GM12864 (cell line): Measurements from ENCODE around the gene CCDC174.

Source experiments
- DNase-seq: peaks from one replicate; pipeline ENCODE4 v3.0.0-alpha.2; 2011; ENCODE audit warnings: low read depth
- H3K4me3 ChIP-seq: 2 replicates; pipeline ENCODE4 v1.5.1; 2011; ENCODE audit warnings: mild to moderate bottlenecking, low read depth, low read length, control low read depth
- CTCF ChIP-seq: IDR thresholded peaks from 2 replicates; pipeline ENCODE4 v1.5.1; 2011; ENCODE audit warnings: low read depth, mild to moderate bottlenecking, moderate library complexity, low read length, control low read depth, inconsistent platforms; ENCODE audit errors: missing control alignments

Gene CCDC174

DNA sequence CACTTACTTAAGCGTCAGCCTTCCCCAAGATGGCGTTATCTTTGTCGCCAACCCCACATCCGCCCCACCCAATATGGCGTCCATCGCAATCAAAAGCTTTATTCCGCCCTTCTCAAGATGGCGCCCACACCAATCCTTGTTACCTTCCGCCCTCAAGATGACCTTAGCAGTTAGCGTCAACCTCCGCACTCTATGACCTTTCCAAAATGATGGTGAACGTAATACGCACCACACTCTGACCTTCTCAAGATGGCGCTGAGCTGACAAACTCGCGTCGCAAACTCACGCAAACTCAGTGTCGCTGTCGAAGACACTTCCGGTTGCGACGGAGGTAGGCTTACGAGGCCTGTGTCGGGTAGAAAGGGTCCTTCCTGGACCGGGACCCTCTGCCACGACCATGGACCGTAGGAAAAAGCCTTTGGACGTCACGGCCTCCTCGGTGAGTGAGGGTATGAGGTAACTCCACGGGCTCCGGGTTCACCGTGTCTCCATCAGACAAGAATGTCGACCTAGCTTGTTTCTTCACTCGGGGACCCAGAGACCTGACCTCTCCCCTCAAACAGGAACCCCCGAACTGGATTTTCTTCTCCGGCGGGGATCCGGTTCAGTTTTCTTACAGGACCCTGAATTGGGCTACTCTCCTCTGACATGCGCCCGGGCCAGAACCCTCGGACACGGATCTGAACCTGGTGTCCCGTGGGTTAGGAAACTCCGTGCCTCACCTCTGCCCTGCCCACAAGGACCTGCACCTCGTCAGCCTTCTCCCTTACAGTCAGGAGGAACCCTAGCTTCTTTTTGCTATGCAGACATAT, at the start of gene CCDC174:
Gene CCDC174 (plus strand): TSS at position 323 of the 812 bp plus-strand sequence. CDS start 75 bp downstream, at position 398.
- DNase-seq = peak; percentile 100
- H3K4me3 ChIP-seq = peak within 1 kb of the TSS; percentile 78
- no peak for TF ChIP-seq CTCF

GRCh38 chr3:14602006-14602803, 49.4 kb upstream of the CCDC174 start:
- H3K4me3 ChIP-seq = no peak overlapping the region
- TF ChIP-seq CTCF = no peak
- DNase-seq = no peak

DNA sequence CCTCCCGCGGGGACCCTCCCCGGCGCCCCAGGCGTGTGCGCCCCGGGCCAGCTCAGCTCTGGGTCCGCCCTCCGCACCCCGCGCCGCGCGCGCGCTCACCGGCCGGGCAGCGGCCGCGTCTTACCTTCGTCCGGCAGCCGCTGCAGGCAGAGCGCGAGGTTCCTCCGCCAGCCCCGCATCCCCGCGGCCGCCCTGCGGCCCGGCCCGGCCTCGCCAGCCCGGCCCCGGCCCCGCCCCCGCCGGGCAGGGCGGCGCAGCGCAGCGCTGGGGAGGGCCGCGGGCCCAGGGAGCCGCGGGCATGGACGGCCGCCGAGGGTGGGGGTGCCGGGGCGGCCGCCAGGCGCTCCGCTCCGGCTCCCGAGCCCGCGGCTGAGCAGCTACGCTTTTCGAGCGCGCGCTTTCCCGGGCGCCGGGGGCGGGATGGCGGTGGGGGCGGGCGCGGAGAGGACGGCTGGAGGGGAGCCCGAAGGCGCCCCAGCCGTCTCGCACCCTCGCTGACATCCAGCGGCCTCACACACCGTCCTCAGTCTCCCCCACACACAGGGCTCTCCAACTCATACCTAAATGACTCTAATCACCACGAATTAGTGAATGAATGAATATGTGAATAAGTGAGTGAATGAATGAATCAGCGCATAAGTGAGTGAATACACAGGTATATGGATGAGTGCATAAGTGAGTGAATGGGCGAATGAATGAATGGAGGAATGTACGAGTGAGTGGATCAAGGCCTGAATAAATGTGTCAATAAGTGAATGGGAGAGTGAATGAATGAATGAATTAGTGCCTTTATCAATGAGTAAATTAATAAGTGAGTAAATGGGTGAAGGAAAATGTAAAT, 48.5 kb upstream of the CCDC174 start:
- TF ChIP-seq CTCF = no peak
- DNase-seq = no peak
- no peak overlapping the region for H3K4me3 ChIP-seq

DNA sequence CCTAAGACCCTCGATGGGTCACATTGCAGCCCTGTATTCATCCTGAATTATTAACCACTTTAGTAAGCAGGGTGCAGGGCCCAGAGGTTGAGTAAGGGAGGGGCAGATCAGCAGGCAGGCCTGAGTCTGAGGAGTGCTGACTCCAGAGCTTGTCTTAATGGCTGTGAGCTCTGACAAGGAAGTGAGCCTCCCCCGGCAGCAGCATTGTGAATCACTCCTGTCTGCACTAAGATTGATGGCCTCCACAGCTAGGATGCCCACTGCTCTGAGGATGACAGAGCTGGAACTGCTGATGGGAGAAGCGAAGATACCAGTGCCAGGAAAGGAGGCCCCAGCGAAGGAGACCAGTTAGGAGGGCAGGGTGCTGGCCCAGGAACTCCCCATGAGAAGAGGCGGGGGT, 46.5 kb upstream of the CCDC174 start:
- no peak for TF ChIP-seq CTCF
- no peak overlapping the region for H3K4me3 ChIP-seq
- DNase-seq = no peak

GRCh38 chr3:14605744-14606143, 45.8 kb upstream of the CCDC174 start:
- DNase-seq = no peak
- no peak overlapping the region for H3K4me3 ChIP-seq
- TF ChIP-seq CTCF = no peak

DNA sequence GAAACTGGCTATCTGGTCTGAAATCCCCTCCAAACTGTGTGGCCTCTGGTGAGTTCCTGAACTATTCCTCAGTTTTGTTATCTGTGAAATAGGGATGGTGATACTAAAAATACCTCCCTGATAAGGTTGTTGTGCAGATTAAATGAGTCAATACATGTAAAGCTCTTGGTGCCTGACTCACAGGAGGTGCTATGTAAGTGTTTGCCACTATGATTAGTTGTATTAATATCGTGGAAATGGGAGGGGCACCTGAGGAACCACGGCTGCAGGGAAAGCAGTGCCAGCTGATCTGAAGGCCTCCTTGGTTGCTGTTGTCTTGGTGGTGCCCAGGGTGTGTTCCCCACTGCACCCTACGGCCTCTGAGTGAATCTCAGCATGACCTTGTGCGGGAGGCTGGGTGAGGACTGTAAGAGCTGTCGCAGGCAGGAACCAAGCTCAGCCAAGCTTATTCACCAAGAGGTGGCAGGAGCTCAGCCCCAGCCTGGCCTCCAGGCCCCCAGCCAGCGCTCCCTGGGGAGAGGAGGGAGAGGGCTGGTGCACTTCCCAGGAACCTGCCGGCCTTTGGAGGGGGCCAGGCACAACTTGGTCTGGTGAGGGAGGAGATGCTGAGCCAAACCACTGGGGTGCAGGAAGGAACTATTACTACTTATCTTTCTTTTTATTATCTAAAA, 44.8 kb upstream of the CCDC174 start:
- no peak overlapping the region for H3K4me3 ChIP-seq
- TF ChIP-seq CTCF = no peak
- no peak for DNase-seq
